ENCODE results near the gene CYFIP2. TPM values are rescaled to one million over a fixed set of nuclear protein-coding genes. Genes with fewer than 3 reads are reported as not detected.

CYFIP2 gene
- total RNA-seq, 1 experiment from 2014 or later: 95.3 TPM

- no peak overlapping the region for H3K4me3 Mint-ChIP-seq
- H3K27me3 Mint-ChIP-seq (ENCODE audit: low read depth): no peaks in the 10 kb centered on the region
- TF ChIP-seq CTCF (IDR thresholded peaks at IDR 0.05) (no peak), ATF6 (CRISPR knock-in tag; IDR thresholded peaks at IDR 0.05) (no peak), IRF2 (CRISPR knock-in tag; IDR thresholded peaks at IDR 0.05; ENCODE audit: borderline replicate concordance, low read depth) (no peak), AR (CRISPR knock-in tag; IDR thresholded peaks at IDR 0.05) (no peak), RORB (CRISPR knock-in tag; IDR thresholded peaks at IDR 0.05) (no peak), GRHL2 (CRISPR knock-in tag; IDR thresholded peaks at IDR 0.05; ENCODE audit: insufficient replicate concordance, severe bottlenecking) (no peak), HMGXB4 (CRISPR knock-in tag; IDR thresholded peaks at IDR 0.05) (no peak), SOX15 (CRISPR knock-in tag; IDR thresholded peaks at IDR 0.05) (no peak)
- H3K36me3 Mint-ChIP-seq: peaks cover 33% of the 10 kb centered on the region
- ChIA-PET CTCF (interaction anchor here (1.0 to 1.5 kb wide), 2 partner anchors 14 to 87 kb away, joined by 3 to 4 read pairs; no protein-coding TSS in a partner anchor), POLR2A (no interaction called here)
- H3K9me3 Mint-ChIP-seq: no peaks in the 10 kb centered on the region
- DNase-seq (ENCODE audit: low spot score) (no peak), ATAC-seq (peak; percentile 46; the same call in 1 of the 2 replicates)
- no peak overlapping the region for H3K27ac Mint-ChIP-seq
- peaks cover 20% of the 10 kb centered on the region for H3K4me1 Mint-ChIP-seq
Measured at GRCh38 chr5:157384971-157385709, 119.2 kb downstream of the CYFIP2 start.

- peaks cover 47% of the 10 kb centered on the region for H3K36me3 Mint-ChIP-seq
- H3K4me1 Mint-ChIP-seq: peaks cover 20% of the 10 kb centered on the region
- H3K9me3 Mint-ChIP-seq: no peaks in the 10 kb centered on the region
- no peak overlapping the region for H3K27ac Mint-ChIP-seq
- H3K27me3 Mint-ChIP-seq (ENCODE audit: low read depth): no peaks in the 10 kb centered on the region
- no peak for DNase-seq (ENCODE audit: low spot score)
- no peak overlapping the region for H3K4me3 Mint-ChIP-seq
- CTCF ChIA-PET: interaction anchor here (0.7 to 1.2 kb wide), 2 partner anchors 83 to 85 kb away, joined by 3 to 6 read pairs; no protein-coding TSS in a partner anchor
- no peak for ATAC-seq
- POLR2A ChIA-PET: no interaction called here
- no peak for TF ChIP-seq ZSCAN18 (CRISPR knock-in tag; IDR thresholded peaks at IDR 0.05)
- TF ChIP-seq PRRX2 (CRISPR knock-in tag; IDR thresholded peaks at IDR 0.05): no peak
- TF ChIP-seq TP53 (CRISPR knock-in tag; IDR thresholded peaks at IDR 0.05): no peak
- TF ChIP-seq PREB (CRISPR knock-in tag; IDR thresholded peaks at IDR 0.05; ENCODE audit: borderline replicate concordance): no peak
- TF ChIP-seq ZNF423 (CRISPR knock-in tag; IDR thresholded peaks at IDR 0.05): no peak
- no peak for TF ChIP-seq ZBTB21 (CRISPR knock-in tag; IDR thresholded peaks at IDR 0.05; ENCODE audit: borderline replicate concordance)
- no peak for TF ChIP-seq ATF6 (CRISPR knock-in tag; IDR thresholded peaks at IDR 0.05)
- no peak for TF ChIP-seq ZNF281 (CRISPR knock-in tag; IDR thresholded peaks at IDR 0.05)
- no peak for TF ChIP-seq SMAD3 (CRISPR knock-in tag; IDR thresholded peaks at IDR 0.05; ENCODE audit: borderline replicate concordance)
Measured at GRCh38 chr5:157387041-157387563, 121.2 kb downstream of the CYFIP2 start.

All from WTC11 (cell line).